ENCODE results near the gene TMEM91. TPM values are rescaled to one million over a fixed set of nuclear protein-coding genes. Genes with fewer than 3 reads are reported as not detected.
"Not testable (repeated sequence)": the region's sequence is repeated elsewhere in the genome, so short reads cannot be mapped to it uniquely, and the experiment has no call there.

The TMEM91 gene
- 1 to 10 TPM; 6.4 to 8.3 TPM for total RNA-seq
- long read RNA-seq, donor 1, partial matches to known transcripts = 0 of 3 reads
- long read RNA-seq, donor 1, other reads (novel, unspliced or antisense) = 2 of 3 reads
- long read RNA-seq, donor 2, partial matches to known transcripts = 0 of 12 reads
- long read RNA-seq, donor 2, other reads (novel, unspliced or antisense) = 4 of 12 reads

- intact Hi-C loops (cut with DNase I) = no loop called here
Measured at GRCh38 chr19:41376241-41376997, at the start of gene TMEM91. Gene TMEM91, plus strand, starts transcription at chr19:41376533. Its CDS starts 1,777 bp downstream, at chr19:41378310.

DNA sequence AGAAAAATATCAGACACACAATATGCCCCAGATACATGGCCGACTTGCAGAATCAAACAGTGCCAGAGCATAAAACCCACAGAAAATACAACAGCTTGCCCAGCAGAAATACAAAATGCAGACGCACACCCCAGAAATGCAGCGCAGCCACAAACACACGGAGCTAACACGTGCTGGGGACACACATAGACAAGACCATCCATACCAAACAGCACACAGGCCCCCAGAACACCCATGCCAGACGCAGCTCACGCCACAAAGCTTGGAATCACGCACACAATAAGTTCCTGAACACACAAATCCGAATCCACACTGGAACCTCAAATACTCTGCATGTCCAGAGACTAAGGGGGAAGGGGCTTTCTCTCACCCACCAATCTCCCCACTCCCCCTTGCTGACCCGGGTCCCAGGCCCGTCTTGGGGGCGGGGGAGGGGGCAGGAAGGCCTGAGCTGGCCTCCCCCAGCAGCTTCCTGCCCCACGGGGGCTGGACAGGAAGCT, 49.2 kb upstream of the TMEM91 start:
- no peak for DNase-seq (ENCODE audit: low spot score)
- intact Hi-C loops (cut with DNase I) = loop anchor here in 1 of 2 donors (2.0 kb wide), 1 partner anchor 16 kb away; no protein-coding TSS in a partner anchor

More at GRCh38 chr19:41376241-41376997, at the start of gene TMEM91:
- no peak for DNase-seq (ENCODE audit: low spot score)

- intact Hi-C loops (cut with DNase I) = loop anchor here in 1 of 2 donors (2.0 kb wide), 1 partner anchor 15 kb away; no protein-coding TSS in a partner anchor
- DNase-seq (ENCODE audit: low spot score) = peak; percentile 94
Measured at GRCh38 chr19:41327576-41328156, 48.7 kb upstream of the TMEM91 start.

DNA sequence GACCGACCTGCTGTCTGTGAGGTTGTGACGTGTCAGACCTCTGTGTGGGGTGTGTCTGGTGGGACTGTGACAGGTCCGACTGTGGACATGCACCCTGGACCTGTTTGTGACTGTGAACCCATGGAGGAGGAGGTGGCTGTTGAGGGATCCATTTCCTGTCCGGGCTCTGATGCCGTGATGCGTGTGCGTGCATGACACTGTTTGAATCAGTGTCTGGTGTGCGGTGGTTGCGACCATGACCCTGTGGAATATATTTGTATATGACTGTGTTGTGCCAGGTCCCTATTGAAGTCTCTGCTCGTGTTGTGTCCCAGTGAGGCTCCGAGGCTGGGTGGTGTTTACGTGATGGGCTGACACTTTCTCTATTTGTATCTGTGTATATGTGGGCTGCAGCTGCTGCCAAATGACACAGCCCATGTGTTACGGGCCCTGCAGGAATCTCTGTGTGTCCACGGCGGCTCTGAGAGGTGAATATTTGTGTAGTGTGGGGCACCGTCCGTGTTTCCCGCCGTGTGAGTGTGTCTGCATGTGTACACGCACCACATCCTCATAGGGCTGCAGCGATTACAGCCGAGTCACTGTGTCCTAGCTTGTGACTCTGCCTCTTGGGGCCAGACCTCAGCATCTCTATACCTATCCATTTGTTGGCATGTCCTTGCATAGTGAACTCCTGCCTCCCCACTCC, 48.0 kb upstream of the TMEM91 start:
- intact Hi-C loops (cut with DNase I) = no loop called here
- no peak for DNase-seq (ENCODE audit: low spot score)

- no peak for DNase-seq (ENCODE audit: low spot score)
- intact Hi-C loops (cut with DNase I) = no loop called here
Measured at GRCh38 chr19:41328842-41329225, 47.5 kb upstream of the TMEM91 start.

DNA sequence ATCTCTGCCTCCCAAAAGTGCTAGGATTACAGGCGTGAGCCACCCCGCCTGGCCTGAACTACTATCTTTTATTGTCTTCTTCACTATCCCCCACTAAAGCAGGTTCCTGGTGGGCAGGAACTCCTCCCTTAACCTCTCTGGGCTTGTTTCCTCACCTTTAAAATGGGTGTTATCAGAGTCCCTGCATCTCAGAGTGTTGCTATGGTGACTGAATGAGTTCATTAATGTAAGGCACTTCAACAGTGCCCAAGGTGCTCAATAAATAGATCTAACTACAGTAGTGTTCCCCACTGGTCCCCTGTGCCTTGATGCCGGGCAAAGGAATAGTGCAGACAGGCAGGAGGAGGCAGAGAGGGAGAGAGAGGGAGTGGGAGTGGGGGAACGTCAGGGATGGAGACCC, 45.9 kb upstream of the TMEM91 start:
- intact Hi-C loops (cut with DNase I) = no loop called here
- DNase-seq (ENCODE audit: low spot score) = no peak

GRCh38 chr19:41330946-41331678, 45.2 kb upstream of the TMEM91 start:
- no peak for DNase-seq (ENCODE audit: low spot score)
- intact Hi-C loops (cut with DNase I) = no loop called here

DNA sequence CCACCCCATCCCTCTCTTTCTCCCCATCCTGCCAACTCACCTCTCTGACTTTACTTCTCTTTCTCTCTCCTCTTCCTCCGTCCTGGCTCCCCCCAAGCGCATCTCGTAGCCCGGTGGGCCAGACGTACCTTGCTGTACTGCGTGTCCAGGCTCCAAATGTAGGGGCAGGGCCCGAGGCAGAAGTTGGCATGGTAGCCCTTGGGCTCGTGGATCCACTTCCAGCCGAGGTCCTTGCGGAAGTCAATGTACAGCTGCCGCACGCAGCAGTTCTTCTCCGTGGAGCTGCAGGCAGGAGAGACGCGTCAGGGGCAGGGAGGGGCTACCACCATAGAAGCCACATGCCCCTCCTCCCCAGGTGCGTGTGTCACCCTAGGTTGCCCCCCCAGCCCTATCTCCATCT, 44.3 kb upstream of the TMEM91 start:
- intact Hi-C loops (cut with DNase I) = no loop called here
- DNase-seq (ENCODE audit: low spot score) = no peak

GRCh38 chr19:41332468-41332867, 43.9 kb upstream of the TMEM91 start:
- intact Hi-C loops (cut with DNase I) = no loop called here
- DNase-seq (ENCODE audit: low spot score) = no peak

GRCh38 chr19:41334793-41335192, 41.5 kb upstream of the TMEM91 start:
- intact Hi-C loops (cut with DNase I) = no loop called here
- no peak for DNase-seq (ENCODE audit: low spot score)

GRCh38 chr19:41335467-41335866, 40.9 kb upstream of the TMEM91 start:
- intact Hi-C loops (cut with DNase I) = no loop called here
- no peak for DNase-seq (ENCODE audit: low spot score)

DNA sequence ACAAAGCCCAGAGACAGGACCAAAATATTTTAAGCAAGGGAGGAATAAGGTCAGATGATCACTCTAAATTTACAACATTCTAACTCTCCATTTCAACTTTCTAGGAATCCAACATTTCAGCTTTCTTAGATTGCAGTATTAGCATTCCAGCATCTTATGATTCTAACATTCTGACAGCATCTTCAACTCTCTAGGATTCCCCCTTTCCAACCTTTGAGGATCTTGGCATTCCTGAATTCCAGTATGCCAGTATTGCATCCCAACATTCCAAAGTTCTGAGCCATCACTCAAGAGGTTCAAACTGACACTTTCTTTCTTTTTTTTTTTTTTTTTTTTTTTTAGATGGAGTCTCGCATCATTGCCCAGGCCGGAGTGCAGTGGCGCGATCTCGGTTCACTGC, 36.4 kb upstream of the TMEM91 start:
- intact Hi-C loops (cut with DNase I) = no loop called here
- DNase-seq (ENCODE audit: low spot score) = no peak

- intact Hi-C loops (cut with DNase I) = loop anchor here in 1 of 2 donors (2.0 kb wide), 1 partner anchor 15 kb away; no protein-coding TSS in a partner anchor
- DNase-seq (ENCODE audit: low spot score) = no peak
Measured at GRCh38 chr19:41341669-41342490, 34.5 kb upstream of the TMEM91 start.

GRCh38 chr19:41344162-41344561, 32.2 kb upstream of the TMEM91 start:
- intact Hi-C loops (cut with DNase I) = no loop called here
- DNase-seq (ENCODE audit: low spot score) = no peak

GRCh38 chr19:41346916-41347315, 29.4 kb upstream of the TMEM91 start:
- DNase-seq (ENCODE audit: low spot score); intact Hi-C loops (cut with DNase I): not testable (repeated sequence)

- intact Hi-C loops (cut with DNase I) = loop anchor here in 1 of 2 donors (5.0 kb wide), 1 partner anchor 39 kb away; the partner anchor contains the start of gene CCDC97
- no peak for DNase-seq (ENCODE audit: low spot score)
Measured at GRCh38 chr19:41350735-41351338, 25.5 kb upstream of the TMEM91 start.

DNA sequence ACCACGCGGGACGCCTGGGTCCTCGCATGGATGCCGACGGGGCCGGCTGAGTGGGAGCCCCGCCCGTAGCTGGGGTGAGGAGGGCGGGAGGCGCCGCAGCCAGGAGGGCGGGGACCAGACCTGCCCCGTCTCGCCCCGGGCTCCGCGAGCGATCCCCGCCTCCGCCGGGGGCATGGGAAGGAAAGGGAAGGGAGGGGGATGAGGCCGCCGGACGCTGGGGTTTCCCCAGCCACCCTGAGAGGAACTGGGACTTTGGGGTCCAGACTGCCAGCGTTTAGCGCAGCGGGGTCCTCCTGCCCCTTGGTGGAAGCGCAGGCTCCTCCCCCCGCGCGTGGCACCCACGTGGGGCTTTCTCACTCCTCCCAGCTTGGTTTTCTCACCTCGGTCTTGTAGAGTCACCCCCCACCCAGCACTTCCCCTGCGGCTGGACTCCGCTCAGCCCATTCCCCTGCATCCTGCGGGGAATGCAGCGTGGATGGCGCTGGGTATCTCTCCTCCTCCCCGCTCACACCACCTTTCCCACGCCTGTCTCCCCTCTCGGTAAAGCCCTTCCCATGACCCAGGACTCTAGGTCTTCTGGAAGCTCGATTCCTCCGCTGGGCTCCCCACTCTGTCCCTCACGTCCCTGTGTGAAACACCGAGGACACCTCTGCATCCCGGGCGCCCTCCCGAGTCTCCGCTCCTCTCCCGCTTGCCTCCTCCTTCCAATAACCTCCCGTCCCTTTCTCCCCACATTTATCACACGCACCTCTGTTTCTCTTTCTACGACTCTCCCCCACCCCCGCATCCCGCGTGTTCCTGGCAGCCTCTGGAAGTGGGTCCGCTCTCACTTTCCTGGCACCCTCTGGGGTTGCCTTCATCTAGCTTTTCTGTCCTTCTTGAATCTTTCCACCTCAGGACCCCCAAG, 24.7 kb upstream of the TMEM91 start:
- DNase-seq (ENCODE audit: low spot score) = peak; percentile 92
- intact Hi-C loops (cut with DNase I) = loop anchor here in 1 of 2 donors (5.0 kb wide), 1 partner anchor 39 kb away; the partner anchor contains the start of gene CCDC97
